Measurements from ENCODE around the gene ACOX1.

ACOX1 gene

DNA sequence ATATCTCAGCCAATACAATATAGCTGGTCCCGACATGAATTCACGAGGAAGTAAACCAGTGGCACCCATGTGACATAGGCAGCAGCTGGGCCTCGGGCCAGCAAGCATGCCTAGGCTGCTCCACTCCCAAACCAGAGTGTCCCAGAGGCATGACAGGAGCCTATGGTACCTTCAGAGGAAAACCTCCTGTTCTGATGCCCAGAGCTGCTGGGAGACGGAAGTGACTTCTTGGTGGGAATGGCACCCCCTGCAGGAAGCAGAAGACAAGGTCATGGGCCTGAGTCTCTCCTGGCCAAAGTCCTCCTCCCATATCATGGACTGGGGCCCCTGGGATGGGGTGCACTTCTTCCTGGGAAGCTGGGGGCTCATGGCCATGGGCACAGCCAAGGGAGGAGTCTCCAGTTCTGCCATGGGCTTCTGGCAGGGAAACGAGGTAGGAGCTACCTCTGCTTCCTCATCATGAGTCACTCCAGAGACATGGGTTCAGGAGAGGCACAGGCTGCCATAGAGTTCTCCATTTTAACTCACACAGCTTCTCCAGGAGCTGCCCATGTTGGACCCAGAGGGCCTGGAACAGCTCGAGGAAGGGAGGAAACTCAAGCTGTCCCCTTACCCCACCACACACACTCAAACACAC lies 51.6 kb downstream of the ACOX1 start:
- TF ChIP-seq, protein P1, sequence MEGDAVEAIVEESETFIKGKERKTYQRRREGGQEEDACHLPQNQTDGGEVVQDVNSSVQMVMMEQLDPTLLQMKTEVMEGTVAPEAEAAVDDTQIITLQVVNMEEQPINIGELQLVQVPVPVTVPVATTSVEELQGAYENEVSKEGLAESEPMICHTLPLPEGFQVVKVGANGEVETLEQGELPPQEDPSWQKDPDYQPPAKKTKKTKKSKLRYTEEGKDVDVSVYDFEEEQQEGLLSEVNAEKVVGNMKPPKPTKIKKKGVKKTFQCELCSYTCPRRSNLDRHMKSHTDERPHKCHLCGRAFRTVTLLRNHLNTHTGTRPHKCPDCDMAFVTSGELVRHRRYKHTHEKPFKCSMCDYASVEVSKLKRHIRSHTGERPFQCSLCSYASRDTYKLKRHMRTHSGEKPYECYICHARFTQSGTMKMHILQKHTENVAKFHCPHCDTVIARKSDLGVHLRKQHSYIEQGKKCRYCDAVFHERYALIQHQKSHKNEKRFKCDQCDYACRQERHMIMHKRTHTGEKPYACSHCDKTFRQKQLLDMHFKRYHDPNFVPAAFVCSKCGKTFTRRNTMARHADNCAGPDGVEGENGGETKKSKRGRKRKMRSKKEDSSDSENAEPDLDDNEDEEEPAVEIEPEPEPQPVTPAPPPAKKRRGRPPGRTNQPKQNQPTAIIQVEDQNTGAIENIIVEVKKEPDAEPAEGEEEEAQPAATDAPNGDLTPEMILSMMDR (IDR thresholded peaks at IDR 0.05; ENCODE audit: extremely low read depth, missing control alignments) = peak; percentile 18
- DNase-seq (ENCODE audit: low spot score) = peak; percentile 71

GRCh38 chr17:75926456-75926855 lies 52.5 kb downstream of the ACOX1 start:
- DNase-seq (ENCODE audit: low spot score) = no peak
- TF ChIP-seq, protein P1 (IDR thresholded peaks at IDR 0.05; ENCODE audit: extremely low read depth, missing control alignments) = no peak

DNA sequence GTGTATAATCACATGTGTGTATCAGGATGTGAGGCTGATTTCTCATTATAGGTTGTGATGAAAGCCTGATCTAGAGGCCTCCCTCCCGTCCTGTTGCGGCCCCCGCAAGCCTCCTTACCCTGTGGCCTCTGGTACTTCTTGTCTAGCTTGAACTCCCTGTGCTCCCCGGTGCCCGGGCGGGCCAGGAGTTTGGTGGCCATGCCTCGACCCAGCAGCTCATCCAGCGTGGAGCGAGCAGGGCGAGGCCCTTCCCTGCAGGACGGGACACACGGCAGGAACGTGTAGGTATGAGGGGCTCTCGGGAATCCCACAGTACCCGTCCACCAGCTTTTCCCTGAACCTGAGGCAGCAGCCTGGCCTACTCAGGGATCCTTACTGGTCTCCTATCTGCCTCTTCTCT lies 53.1 kb downstream of the ACOX1 start:
- TF ChIP-seq, protein P1 (IDR thresholded peaks at IDR 0.05; ENCODE audit: extremely low read depth, missing control alignments) = no peak
- DNase-seq (ENCODE audit: low spot score) = no peak

GRCh38 chr17:75925103-75925502 lies 53.9 kb downstream of the ACOX1 start:
- TF ChIP-seq, protein P1 (IDR thresholded peaks at IDR 0.05; ENCODE audit: extremely low read depth, missing control alignments) = no peak
- no peak for DNase-seq (ENCODE audit: low spot score)

GRCh38 chr17:75922963-75923874 lies 55.7 kb downstream of the ACOX1 start:
- TF ChIP-seq, protein P1 (IDR thresholded peaks at IDR 0.05; ENCODE audit: extremely low read depth, missing control alignments) = no peak
- DNase-seq (ENCODE audit: low spot score) = no peak

DNA sequence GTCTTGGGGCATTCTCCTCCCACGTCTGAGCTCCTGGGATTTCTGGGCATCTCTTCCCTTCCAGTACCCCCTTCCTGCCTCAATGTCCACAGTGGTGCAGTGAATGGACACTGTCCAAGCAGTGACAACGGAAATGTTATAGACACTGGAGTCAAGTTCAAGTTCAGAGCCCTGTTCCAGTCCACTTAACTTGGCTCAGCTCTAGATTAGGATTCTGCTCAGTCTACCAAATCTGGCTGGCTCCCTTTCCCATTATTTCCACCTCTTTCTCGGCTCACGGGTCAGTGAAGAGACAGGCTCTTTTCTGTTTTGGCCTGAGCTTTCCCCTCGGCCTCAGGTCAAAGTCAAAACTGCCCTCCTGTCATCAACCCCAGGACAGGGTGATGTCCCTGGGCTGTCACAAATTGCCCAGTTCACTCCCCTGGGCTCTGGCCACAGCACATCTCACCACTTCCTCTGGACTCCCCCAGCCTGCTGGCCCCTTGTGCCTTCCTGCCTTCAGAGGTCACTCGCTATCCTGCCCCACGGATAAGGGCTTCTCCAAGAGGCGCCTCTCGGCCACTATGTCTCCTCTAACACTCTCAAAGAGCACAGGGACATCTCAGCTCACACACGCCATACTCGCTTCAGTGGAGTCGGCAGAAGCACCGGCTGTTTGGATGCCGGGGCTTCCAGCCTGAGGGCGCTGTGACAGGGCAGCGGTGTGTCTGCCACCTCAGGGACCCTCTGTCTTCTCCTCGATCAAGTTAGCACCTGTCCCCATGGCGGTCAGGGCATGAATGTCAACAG lies 56.6 kb downstream of the ACOX1 start:
- TF ChIP-seq, protein P1 (IDR thresholded peaks at IDR 0.05; ENCODE audit: extremely low read depth, missing control alignments) = no peak
- no peak for DNase-seq (ENCODE audit: low spot score)

All from GM20000 (cell line).